SK-N-SH (cell line): Measurements from ENCODE around the gene AGAP1. TPM values are rescaled to one million over a fixed set of nuclear protein-coding genes. Genes with fewer than 3 reads are reported as not detected.

Experiments
- CTCF ChIA-PET: fragments of 300-600, 350-600 bp; formaldehyde crosslinking; extraction: SDS; loops from one replicate; lab custom pipeline; 2021; lab: Yijun Ruan, JAX
- POLR2A ChIA-PET: fragments of 350-600 bp; sonication (Branson Sonifier 250); formaldehyde crosslinking; extraction: SDS; loops from one replicate; lab custom pipeline; 2020; ENCODE audit warnings: antibody characterized with exemption, inconsistent platforms; lab: Yijun Ruan, JAX
- DNase-seq: peaks from one replicate; pipeline ENCODE4 v3.0.0; 2012
- H2AFZ ChIP-seq: fragments of 200-600 bp; sonication (generic); 2 replicates; pipeline ENCODE4 v1.8.1; 2016; ENCODE audit warnings: antibody characterized with exemption, mild to moderate bottlenecking, low read depth
- H3F3A ChIP-seq: fragments of 200-600 bp; sonication (generic); replicated peaks from 2 replicates; pipeline ENCODE3; 2016; ENCODE audit warnings: antibody characterized with exemption, mild to moderate bottlenecking; ENCODE audit not compliant: insufficient read depth
- H3K27ac ChIP-seq, 2 experiments: fragments of 200-500 bp in 1 of 2; fragments of 200-600 bp in 1 of 2; sonication (Bioruptor generic) in 1 of 2; sonication (generic), shearing (Covaris generic) in 1 of 2; 2 replicates each; pipeline versions ENCODE4 v1.5.1 to v1.6.1; 2014 to 2016; ENCODE audit warnings: low read depth in 2 of 2, inconsistent platforms in 1 of 2, low read length in 1 of 2, mild to moderate bottlenecking in 1 of 2, mixed read lengths in 1 of 2
- H3K27me3 ChIP-seq: fragments of 200-600 bp; sonication (generic), shearing (Covaris generic); 2 replicates; pipeline ENCODE4 v1.6.1; 2016; ENCODE audit warnings: mixed run types; ENCODE audit not compliant: insufficient read depth
- H3K36me3 ChIP-seq, 2 experiments: fragments of 200-500 bp in 1 of 2; fragments of 200-600 bp in 1 of 2; sonication (Bioruptor generic) in 1 of 2; sonication (generic) in 1 of 2; replicated peaks in 1 of 2; 2 replicates each; pipeline versions ENCODE3 to v1.5.1; 2014 to 2016; ENCODE audit warnings: low read length in 1 of 2, mild to moderate bottlenecking in 1 of 2; ENCODE audit not compliant: insufficient read depth in 2 of 2, control insufficient read depth in 1 of 2
- H3K4me1 ChIP-seq, 2 experiments: fragments of 200-500 bp in 1 of 2; fragments of 200-600 bp in 1 of 2; sonication (Bioruptor generic) in 1 of 2; sonication (generic), shearing (Covaris generic) in 1 of 2; 2 replicates each; pipeline versions ENCODE4 v1.5.1 to v1.6.1; 2014 to 2016; ENCODE audit warnings: low read depth in 1 of 2, low read length in 1 of 2, mixed run types in 1 of 2; ENCODE audit not compliant: insufficient read depth in 2 of 2, control insufficient read depth in 1 of 2
- H3K4me2 ChIP-seq: fragments of 200-600 bp; sonication (generic), shearing (Covaris generic); 2 replicates; pipeline ENCODE4 v1.6.1; 2017; ENCODE audit warnings: mixed run types
- H3K4me3 ChIP-seq, 2 experiments: fragments of 200-500 bp in 1 of 2; fragments of 200-600 bp in 1 of 2; sonication (Bioruptor generic) in 1 of 2; sonication (generic), shearing (Covaris generic) in 1 of 2; 2 replicates each; pipeline versions ENCODE4 v1.5.1 to v1.8.1; 2014 to 2016; ENCODE audit warnings: low read depth in 2 of 2, inconsistent platforms in 1 of 2, low read length in 1 of 2, mild to moderate bottlenecking in 1 of 2, mixed read lengths in 1 of 2, moderate library complexity in 1 of 2
- H3K79me2 ChIP-seq: fragments of 200-600 bp; sonication (generic); 2 replicates; pipeline ENCODE4 v1.8.1; 2017; ENCODE audit warnings: mild to moderate bottlenecking; ENCODE audit not compliant: insufficient read depth
- H3K9ac ChIP-seq: fragments of 200-600 bp; sonication (generic); 2 replicates; pipeline ENCODE4 v1.6.1; 2017; ENCODE audit warnings: mixed run types
- H3K9me2 ChIP-seq: fragments of 200-600 bp; sonication (generic); 2 replicates; pipeline ENCODE4 v1.6.1; 2017; ENCODE audit warnings: mixed run types
- H3K9me3 ChIP-seq: fragments of 200-600 bp; sonication (generic); 2 replicates; pipeline ENCODE4 v1.6.1; 2017; ENCODE audit warnings: mixed run types, mild to moderate bottlenecking, moderate library complexity
- H4K20me1 ChIP-seq: fragments of 200-600 bp; sonication (generic); 2 replicates; pipeline ENCODE4 v1.6.1; 2017; ENCODE audit warnings: mild to moderate bottlenecking, mixed run types; ENCODE audit not compliant: insufficient read depth
- CHD2 ChIP-seq: fragments of 150-350 bp; IDR thresholded peaks from 2 replicates; pipeline ENCODE4 v1.6.1; 2018; ENCODE audit warnings: low read length; ENCODE audit not compliant: partially characterized antibody
- CTCF ChIP-seq: fragments of 200-600 bp; sonication (generic); IDR thresholded peaks from 2 replicates; pipeline ENCODE4 v1.6.1; 2017; ENCODE audit warnings: antibody characterized with exemption, mild to moderate bottlenecking, moderate library complexity
- ELF1 ChIP-seq: IDR thresholded peaks from 2 replicates; pipeline ENCODE4 v1.4.0; 2012
- EP300 ChIP-seq, 2 experiments: IDR thresholded peaks; 2 replicates each; pipeline versions ENCODE4 v1.4.0 to v1.6.1; 2012; ENCODE audit warnings: borderline replicate concordance in 1 of 2, low read depth in 1 of 2, low read length in 1 of 2
- EZH2phosphoT487 ChIP-seq: fragments of 200-600 bp; sonication (generic); IDR thresholded peaks from 2 replicates; pipeline ENCODE4 v1.6.1; 2017; ENCODE audit warnings: low read depth, mixed run types, mild to moderate bottlenecking, antibody characterized with exemption, moderate library complexity, borderline replicate concordance
- FOXJ3 ChIP-seq: sonication (generic); formaldehyde crosslinking; IDR thresholded peaks from 2 replicates; pipeline ENCODE4 v1.5.1; 2020; ENCODE audit warnings: mild to moderate bottlenecking, missing genetic modification reagents
- GATA2 ChIP-seq: sonication (generic); formaldehyde crosslinking; IDR thresholded peaks from 2 replicates; pipeline ENCODE4 v1.5.0; 2020; ENCODE audit warnings: mild to moderate bottlenecking, missing genetic modification reagents
- IRF3 ChIP-seq: fragments of 150-350 bp; IDR thresholded peaks from 2 replicates; pipeline ENCODE4 v1.6.1; 2016; ENCODE audit warnings: mild to moderate bottlenecking, low read depth, low read length
- JUND ChIP-seq: IDR thresholded peaks from 2 replicates; pipeline ENCODE4 v1.4.0; 2012
- MEF2A ChIP-seq: IDR thresholded peaks from 2 replicates; pipeline ENCODE4 v1.4.0; 2012; ENCODE audit warnings: low read depth, borderline replicate concordance
- MXI1 ChIP-seq: IDR thresholded peaks from 2 replicates; pipeline ENCODE4 v1.6.1; 2012; ENCODE audit warnings: mild to moderate bottlenecking, low read depth, low read length, improper control_type of control experiment
- NFIC ChIP-seq: IDR thresholded peaks from 2 replicates; pipeline ENCODE4 v1.4.0; 2012; ENCODE audit warnings: borderline replicate concordance
- RFX5 ChIP-seq: IDR thresholded peaks from 2 replicates; pipeline ENCODE4 v1.6.1; 2012; ENCODE audit warnings: mild to moderate bottlenecking, improper control_type of control experiment, low read length
- SIN3A ChIP-seq: IDR thresholded peaks from 2 replicates; pipeline ENCODE4 v1.6.1; 2012; ENCODE audit warnings: low read depth, mild to moderate bottlenecking, low read length, moderate library complexity, borderline replicate concordance
- TAF1 ChIP-seq: IDR thresholded peaks from 2 replicates; pipeline ENCODE4 v1.6.1; 2012; ENCODE audit warnings: low read depth, mild to moderate bottlenecking, low read length, moderate library complexity, borderline replicate concordance
- YY1 ChIP-seq: IDR thresholded peaks from 2 replicates; pipeline ENCODE4 v1.4.0; 2012; ENCODE audit warnings: low read depth, mild to moderate bottlenecking
- WGBS: methylation state at CpG from one replicate; pipeline ENCODE4 v1.1.6; 2017; ENCODE audit warnings: low lambda C conversion rate; 5-methylcytosine and 5-hydroxymethylcytosine counted together
- polyA plus RNA-seq, 3 experiments: library from polyadenylated mRNA; depleted of rRNA; stranded (reverse); fragments of >200 nt; gene quantifications; 2 replicates each; pipeline ENCODE4 v1.2.3, GENCODE V29; 2012

Gene AGAP1
- polyA plus RNA-seq, 1 of the 3 experiments (the other 2 are of a cell fraction) = 8.8 TPM

GRCh38 chr2:235597081-235597615 is 103.3 kb downstream of the AGAP1 start:
- no peak for DNase-seq
- Histone ChIP-seq H3K4me1 (peaks cover 0 to 4% of the 10 kb centered on the region in 2 experiments; a peak in 1 of 4 replicates), H3K36me3 (no peaks in the 10 kb centered on the region), H3K9me2 (no peaks in the 10 kb centered on the region), H4K20me1 (peaks cover 33% of the 10 kb centered on the region), H3F3A (no peaks in the 10 kb centered on the region), H3K27me3 (no peaks in the 10 kb centered on the region), H3K9ac (no peak overlapping the region), H3K4me3 (no peak overlapping the region), H3K4me2 (no peak overlapping the region), H3K79me2 (peaks cover 7% of the 10 kb centered on the region), H3K9me3 (no peaks in the 10 kb centered on the region), H2AFZ (no peak overlapping the region), H3K27ac (no peak overlapping the region)
- TF ChIP-seq SIN3A (no peak), IRF3 (no peak), TAF1 (no peak), NFIC (no peak), FOXJ3 (CRISPR knock-in tag) (no peak), GATA2 (CRISPR knock-in tag) (no peak)
- ChIA-PET POLR2A (no interaction called here), CTCF (interaction anchor here (1.0 to 11.1 kb wide), 12 partner anchors 8 to 1052 kb away, joined by 3 to 301 read pairs (median 14); no protein-coding TSS in a partner anchor)
- WGBS = 86% methylated on average over 4 of the region's 5 CpGs

- H3K4me1 ChIP-seq = peaks cover 0 to 4% of the 10 kb centered on the region in 2 experiments; a peak in 1 of 4 replicates
- H3K4me3 ChIP-seq = no peak overlapping the region
- H3K9me3 ChIP-seq = no peaks in the 10 kb centered on the region
- WGBS = 98% methylated on average over 19 of the region's 19 CpGs
- no peaks in the 10 kb centered on the region for H3K27me3 ChIP-seq
- no peaks in the 10 kb centered on the region for H3K9me2 ChIP-seq
- TF ChIP-seq MEF2A (no peak), EZH2phosphoT487 (no peak), EP300 (IDR thresholded peaks at IDR 0.05; ENCODE audit: borderline replicate concordance in 1 of 2, low read depth in 1 of 2, low read length in 1 of 2) (no peak), GATA2 (CRISPR knock-in tag) (no peak), JUND (no peak), CTCF (no peak), YY1 (no peak), RFX5 (no peak), NFIC (no peak), MXI1 (no peak), SIN3A (no peak), CHD2 (no peak), ELF1 (no peak), FOXJ3 (CRISPR knock-in tag) (no peak), TAF1 (no peak)
- ChIA-PET CTCF (interaction anchor here (0.9 to 11.1 kb wide), 4 partner anchors 40 to 146 kb away, joined by 3 to 301 read pairs (median 62); no protein-coding TSS in a partner anchor), POLR2A (no interaction called here)
- peaks cover 29% of the 10 kb centered on the region for H4K20me1 ChIP-seq
- no peak for DNase-seq
- H3F3A ChIP-seq = no peaks in the 10 kb centered on the region
- no peak overlapping the region for H3K27ac ChIP-seq
- no peak overlapping the region for H2AFZ ChIP-seq
- H3K9ac ChIP-seq = no peak overlapping the region
- no peaks in the 10 kb centered on the region for H3K36me3 ChIP-seq
- no peak overlapping the region for H3K4me2 ChIP-seq
- H3K79me2 ChIP-seq = peaks cover 7% of the 10 kb centered on the region
Observed at GRCh38 chr2:235598026-235598425, 104.2 kb downstream of the AGAP1 start.
